ENCODE results near the gene FAAP100.
A peak's percentile ranks its signal among the peaks of the same experiment; 100 is the strongest.

Gene FAAP100

GRCh38 chr17:81513753-81514488, 38.2 kb downstream of the FAAP100 start:
- DNase-seq (ENCODE audit: low read depth in 1 of 2, low spot score in 1 of 2), result no peak

- no peak for DNase-seq (ENCODE audit: low read depth in 1 of 2, low spot score in 1 of 2)
Observed at GRCh38 chr17:81513372-81513752, 38.8 kb downstream of the FAAP100 start.

GRCh38 chr17:81512562-81513371, 39.4 kb downstream of the FAAP100 start, which contains the start of gene ACTG1:
Gene ACTG1, minus strand, starts transcription at chr17:81512799. Its CDS starts 445 bp downstream, at chr17:81512354.
- peak; percentile 84 to 91 for DNase-seq (ENCODE audit: low read depth in 1 of 2, low spot score in 1 of 2)

- peak in 1 of 2 donors; percentile 26 for DNase-seq (ENCODE audit: low read depth in 1 of 2, low spot score in 1 of 2)
Observed at GRCh38 chr17:81511804-81512561, 40.2 kb downstream of the FAAP100 start.

GRCh38 chr17:81511554-81511803, 40.7 kb downstream of the FAAP100 start:
- DNase-seq (ENCODE audit: low read depth in 1 of 2, low spot score in 1 of 2), result no peak

GRCh38 chr17:81510785-81511553, 41.2 kb downstream of the FAAP100 start:
- no peak for DNase-seq (ENCODE audit: low read depth in 1 of 2, low spot score in 1 of 2)

GRCh38 chr17:81509972-81510784, 42.0 kb downstream of the FAAP100 start:
- no peak for DNase-seq (ENCODE audit: low read depth in 1 of 2, low spot score in 1 of 2)

- DNase-seq (ENCODE audit: low read depth in 1 of 2, low spot score in 1 of 2), result no peak
Observed at GRCh38 chr17:81509207-81509971, 42.8 kb downstream of the FAAP100 start.

- no peak for DNase-seq (ENCODE audit: low read depth in 1 of 2, low spot score in 1 of 2)
Observed at GRCh38 chr17:81508639-81509206, 43.4 kb downstream of the FAAP100 start.

GRCh38 chr17:81503619-81504018, 48.5 kb downstream of the FAAP100 start:
- no peak for DNase-seq (ENCODE audit: low read depth in 1 of 2, low spot score in 1 of 2)

GRCh38 chr17:81502471-81503017, 49.6 kb downstream of the FAAP100 start:
- no peak for DNase-seq (ENCODE audit: low read depth in 1 of 2, low spot score in 1 of 2)

GRCh38 chr17:81500047-81500446, 52.1 kb downstream of the FAAP100 start:
- no peak for DNase-seq (ENCODE audit: low read depth in 1 of 2, low spot score in 1 of 2)

GRCh38 chr17:81499601-81499970, 52.6 kb downstream of the FAAP100 start:
- DNase-seq (ENCODE audit: low read depth in 1 of 2, low spot score in 1 of 2), result no peak

GRCh38 chr17:81498953-81499600, 53.1 kb downstream of the FAAP100 start:
- no peak for DNase-seq (ENCODE audit: low read depth in 1 of 2, low spot score in 1 of 2)

GRCh38 chr17:81494626-81495377, 57.4 kb downstream of the FAAP100 start:
- no peak for DNase-seq (ENCODE audit: low read depth in 1 of 2, low spot score in 1 of 2)

- DNase-seq (ENCODE audit: low read depth in 1 of 2, low spot score in 1 of 2), result no peak
Observed at GRCh38 chr17:81493198-81494038, 58.7 kb downstream of the FAAP100 start.

- no peak for DNase-seq (ENCODE audit: low read depth in 1 of 2, low spot score in 1 of 2)
Observed at GRCh38 chr17:81492706-81493105, 59.4 kb downstream of the FAAP100 start.
